GM18870 (cell line): ENCODE data around the gene OTOGL.
"Not testable (repeated sequence)": the region's sequence is repeated elsewhere in the genome, so short reads cannot be mapped to it uniquely, and the experiment has no call there.

Experiments
- ATAC-seq: cut with Tn5 transposase; IDR thresholded peaks from one replicate; pipeline ENCODE4 v1.9.1; 2021; ENCODE audit warnings: moderate library complexity; ENCODE audit not compliant: unreplicated experiment

Gene OTOGL

DNA sequence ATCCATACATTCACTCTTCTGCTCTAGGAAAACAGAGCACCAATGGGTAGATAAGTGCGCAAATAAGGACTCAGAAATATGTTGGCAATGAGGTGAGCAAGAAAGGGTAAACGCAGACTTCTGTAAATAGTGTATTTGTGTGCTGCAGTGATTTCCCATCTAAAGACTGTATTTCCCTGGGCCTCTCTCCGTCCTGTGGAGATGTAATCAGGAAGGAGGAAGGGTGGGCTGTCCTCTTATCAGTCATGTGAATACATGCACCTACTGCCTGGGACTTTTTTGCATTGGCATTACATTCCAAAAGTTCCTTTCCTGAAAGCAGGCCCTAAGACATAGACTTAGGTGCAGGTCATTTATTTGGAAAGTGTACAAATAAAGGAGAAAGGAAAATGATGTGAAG is 114.5 kb downstream of the OTOGL start:
- ATAC-seq = no peak

DNA sequence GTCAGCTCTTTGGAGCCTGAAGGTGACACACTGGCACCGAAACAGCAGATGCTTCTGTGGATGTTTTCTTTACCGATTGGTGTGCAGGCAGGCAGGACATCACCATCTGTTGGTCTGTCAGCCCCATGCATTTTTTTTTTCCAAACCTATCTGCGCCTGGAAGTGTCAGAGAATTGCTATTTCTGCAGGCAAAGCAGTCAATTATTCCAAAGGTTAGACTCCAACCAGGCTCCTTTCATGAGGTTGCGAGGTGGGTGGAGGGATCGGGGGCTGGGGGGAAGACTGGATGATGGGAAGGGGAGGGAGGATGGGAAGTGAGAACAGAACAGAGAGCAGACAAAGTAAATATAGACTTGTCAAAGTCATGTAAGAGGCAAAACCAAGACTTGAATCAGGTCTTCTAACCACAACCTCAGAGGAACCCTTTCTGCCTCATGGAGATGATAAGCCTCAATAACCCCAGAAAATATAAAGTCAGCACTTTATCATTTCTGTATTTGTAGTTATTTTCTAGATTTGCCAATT is 117.7 kb downstream of the OTOGL start:
- peak; percentile 71 for ATAC-seq

DNA sequence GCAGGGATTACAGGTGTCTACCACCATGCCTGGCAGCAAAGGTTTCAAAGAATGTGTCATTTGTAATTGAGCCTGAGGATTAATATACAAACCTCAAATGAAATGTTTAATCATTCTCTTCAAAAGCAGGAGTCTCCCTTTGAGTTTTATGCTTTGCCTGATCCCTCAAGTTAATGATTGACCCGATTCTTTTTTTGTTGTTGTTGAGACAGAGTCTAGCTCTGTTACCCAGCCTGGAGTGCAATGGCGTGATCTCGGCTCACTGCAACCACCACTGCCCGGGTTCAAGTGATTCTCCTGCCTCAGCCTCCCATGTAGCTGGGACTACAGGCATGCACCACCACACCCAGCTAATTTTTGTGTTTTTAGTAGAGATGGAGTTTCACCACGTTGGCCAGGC is 119.6 kb downstream of the OTOGL start:
- not testable (repeated sequence) for ATAC-seq

DNA sequence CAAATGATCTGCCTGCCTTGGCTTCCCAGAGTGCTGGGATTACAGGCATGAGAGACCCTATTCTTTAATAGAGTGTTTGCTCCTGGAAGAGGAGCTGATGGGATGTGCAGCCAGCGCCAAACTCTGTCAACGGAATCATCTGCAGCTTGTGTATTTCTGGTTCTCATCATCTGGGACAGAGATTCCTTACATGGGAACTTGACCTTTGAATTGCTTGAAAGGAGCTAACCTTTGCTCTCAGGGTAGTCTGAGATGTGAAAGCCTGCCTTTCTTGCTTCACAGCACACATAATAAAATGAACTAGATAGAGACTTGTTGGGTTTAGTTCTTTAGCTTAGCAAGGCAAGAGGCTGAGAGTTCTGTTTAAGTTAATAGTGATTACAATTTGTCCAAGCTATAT is 120.0 kb downstream of the OTOGL start:
- ATAC-seq = no peak

DNA sequence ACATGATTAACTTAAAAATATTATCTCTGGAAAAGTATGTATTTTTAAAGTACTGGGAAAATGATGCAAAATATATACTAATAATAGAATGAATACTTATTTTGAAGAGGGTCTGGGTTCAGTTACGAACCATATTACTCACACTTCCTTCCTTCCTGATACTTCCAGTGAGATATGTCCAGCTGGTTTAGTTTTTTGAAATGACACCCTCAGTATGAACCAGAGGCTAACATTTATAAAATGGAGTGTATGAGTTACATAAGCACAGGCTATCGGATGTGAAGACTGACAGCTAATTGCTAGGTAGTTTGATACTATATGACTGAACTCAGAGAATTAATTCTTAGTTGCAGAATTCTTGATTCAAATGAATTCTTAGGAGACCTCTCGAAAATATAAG is 122.9 kb downstream of the OTOGL start:
- peak; percentile 69 for ATAC-seq

DNA sequence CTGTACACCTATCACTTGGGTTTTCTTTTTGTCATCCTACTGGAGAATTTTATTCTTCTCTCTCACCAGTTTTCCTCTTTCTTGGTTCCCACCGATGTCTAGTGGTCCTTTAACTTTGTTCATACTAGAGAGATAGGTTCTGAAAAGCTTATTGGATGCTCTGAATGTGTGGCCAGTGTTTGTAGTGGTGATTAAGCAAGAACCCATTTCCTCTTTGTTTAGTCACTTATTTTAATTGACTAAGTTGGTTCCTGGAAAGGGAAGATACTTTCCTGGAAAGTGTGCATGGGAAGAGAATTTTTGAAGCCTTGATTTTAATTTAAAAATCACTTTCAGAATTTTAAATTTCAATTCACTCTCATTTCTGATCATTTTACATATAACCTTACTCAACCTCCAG is 127.2 kb downstream of the OTOGL start:
- ATAC-seq = no peak

DNA sequence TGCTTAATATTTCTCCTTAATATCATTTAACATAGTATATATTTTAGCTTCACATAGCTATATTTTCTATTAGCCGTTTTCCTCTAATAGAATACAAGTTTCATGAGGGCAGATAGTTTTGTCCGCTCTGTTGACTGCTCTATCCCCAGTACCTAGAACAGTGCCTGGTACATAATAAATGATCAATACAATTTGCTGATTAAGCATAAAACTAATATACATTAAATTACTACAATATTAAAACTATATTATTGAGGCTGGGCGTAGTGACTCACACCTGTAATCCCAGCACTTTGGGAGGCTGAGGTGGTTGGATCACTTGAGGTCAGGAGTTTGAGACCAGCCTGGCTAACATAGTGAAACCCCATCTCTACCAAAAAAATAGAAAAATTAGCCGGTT is 128.6 kb downstream of the OTOGL start:
- ATAC-seq = not testable (repeated sequence)

DNA sequence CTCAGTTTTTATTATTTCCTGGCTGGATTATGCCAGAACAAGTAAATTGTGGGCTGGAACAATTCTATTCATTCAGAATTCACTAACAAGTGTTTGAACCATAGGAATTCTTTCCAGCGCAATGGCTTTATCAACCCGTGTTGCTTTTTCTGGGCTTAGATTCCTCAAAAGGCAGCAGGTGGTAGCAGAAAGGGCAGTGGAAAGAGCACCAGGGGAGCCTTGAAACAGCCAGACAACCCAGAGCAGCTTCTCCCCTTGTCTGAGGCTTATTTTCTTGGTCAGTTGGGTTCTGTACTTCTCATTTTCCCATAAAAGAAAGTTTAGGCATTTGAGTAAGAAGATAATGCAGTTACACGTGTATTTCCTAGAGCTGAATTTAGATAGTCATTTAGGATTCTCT is 130.7 kb downstream of the OTOGL start:
- ATAC-seq = no peak

DNA sequence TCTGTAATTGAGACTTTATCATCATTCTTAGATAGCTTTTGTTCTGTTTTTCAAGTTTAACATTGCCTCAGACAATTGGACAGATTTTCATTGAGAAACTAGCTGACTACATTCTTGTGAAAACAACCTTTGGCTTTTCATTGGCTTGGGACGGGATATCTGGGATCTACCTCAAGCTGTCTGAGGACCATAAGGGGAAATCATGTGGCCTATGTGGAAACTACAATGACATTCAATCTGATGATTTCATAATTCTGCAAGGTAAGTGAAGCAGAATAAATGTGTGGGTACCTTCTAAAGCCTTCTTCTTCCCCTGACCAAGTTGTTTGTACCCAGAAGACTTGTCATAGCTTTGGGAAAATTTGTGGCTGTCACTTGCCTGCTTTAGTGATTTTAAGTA is 133.5 kb downstream of the OTOGL start:
- no peak for ATAC-seq

DNA sequence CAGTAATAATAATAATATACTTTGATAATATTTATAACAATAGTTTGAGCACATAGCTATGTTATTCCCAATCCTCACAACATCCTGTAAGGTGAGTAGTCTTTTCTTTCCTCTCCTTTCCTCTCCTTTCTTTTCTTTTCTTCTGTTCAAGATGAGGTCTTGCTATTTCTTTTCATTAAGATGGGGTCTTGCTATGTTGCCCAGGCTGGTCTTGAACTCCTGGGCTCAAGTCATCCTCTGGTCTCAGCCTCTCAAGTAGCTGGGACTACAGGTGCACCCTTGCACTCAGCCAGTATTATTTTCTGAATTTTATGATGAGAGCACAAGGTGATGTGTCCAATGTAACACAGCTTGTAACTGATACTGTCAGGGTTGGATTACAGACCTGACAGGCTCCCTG is 134.6 kb downstream of the OTOGL start:
- no peak for ATAC-seq

DNA sequence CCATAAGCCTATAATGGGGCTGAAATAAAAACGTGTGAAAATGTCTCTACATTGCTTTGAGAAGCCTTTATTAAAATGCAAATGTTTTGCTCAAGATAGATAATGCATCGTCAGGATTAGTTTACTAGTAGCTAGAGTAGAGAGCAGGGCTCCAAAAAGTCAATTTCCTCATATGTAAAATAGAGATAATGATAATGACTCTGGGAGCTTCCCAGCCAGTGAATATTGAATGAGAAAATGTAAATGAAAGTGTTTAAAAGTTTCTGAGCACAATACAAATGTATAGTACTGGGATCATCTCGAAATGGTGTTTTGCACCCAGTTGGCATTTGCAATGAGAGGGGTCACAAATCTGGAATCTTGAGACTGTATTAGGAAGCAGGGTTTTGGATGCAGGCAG is 135.3 kb downstream of the OTOGL start:
- ATAC-seq = no peak

DNA sequence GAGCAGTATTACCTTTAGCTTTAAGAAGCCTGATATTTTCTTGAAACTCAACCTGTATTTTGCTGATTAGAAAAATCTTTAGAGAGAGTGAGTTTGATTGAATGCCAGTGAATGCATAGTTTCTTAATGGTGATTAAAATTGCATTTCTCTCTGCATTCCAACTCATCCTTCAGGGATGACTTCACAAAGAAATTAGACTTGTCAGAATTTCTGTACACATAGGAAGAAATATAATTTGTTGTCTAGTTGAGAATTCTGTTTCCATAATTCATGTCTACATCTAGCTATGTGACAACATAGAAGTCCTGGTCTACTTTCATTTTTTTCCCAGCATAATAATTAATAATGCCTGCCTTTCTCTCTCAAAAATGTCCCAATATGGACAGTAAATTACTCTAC is 136.6 kb downstream of the OTOGL start:
- ATAC-seq = no peak

DNA sequence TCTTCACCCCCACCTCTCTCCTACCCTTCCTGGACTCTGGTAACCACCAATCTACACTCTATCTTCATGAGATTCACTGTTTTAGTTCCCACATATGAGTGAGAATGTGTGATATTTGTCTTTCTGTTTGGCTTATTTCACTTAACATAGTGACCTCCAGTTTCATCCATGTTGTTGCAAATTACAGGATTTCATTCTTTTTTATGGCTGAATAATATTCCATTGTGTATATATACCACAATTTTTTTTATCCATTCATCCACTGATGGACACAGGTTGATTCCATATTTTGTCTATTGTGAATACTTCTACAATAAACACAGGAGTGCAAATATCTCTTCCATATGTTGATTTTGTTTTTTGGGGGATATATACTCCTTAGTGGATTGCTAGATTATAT is 140.5 kb downstream of the OTOGL start:
- ATAC-seq = no peak

DNA sequence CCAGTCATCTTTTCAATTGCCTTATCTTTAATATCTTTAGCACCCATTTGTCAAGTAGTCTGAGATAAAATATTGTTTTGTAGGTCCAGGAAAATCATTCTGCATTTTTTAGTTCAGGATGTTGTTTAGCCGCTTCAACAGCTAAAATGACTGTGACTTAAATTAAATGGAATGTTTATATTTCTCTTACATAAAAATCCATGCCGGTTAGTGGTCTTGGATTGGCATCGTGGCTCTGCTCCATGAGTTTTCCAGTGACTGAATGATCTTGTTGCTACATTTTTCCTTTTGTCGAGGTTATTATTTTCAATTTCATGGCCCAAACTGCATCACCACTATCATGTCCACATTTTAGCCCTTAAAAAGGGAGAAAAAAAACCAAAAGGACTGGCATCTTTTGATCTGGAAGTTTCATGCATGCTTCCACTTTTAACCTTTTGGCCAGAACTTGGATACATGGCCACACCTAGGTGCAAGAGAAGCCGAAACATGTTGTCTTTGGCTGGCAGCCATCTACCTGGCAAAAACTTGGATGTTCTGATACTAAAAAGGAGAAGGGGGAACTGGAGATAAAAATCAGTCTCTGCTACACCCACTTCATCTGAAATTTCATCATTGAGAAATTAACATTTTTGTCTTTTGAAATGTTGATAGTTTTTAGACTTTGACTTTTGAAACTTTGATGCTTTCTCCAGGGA is 142.4 kb downstream of the OTOGL start:
- no peak for ATAC-seq

DNA sequence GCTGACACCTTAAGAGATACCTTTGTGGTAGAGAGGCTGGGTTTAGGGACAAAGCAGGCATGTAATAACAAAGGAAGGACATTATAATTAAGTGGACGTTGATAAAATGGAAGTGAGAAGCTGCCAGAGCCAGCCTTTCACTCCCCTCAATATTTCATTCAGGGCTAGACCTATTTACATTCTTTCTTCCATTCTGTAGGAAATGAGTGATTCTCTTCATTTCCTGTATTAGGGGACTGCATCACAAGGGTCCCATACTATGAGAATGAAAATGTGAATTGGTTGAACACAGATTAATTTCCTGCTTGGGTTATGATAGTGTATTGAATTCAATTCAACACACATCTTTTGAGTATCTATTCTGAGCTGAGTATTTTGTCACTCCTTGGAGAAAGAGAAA is 143.0 kb downstream of the OTOGL start:
- no peak for ATAC-seq

DNA sequence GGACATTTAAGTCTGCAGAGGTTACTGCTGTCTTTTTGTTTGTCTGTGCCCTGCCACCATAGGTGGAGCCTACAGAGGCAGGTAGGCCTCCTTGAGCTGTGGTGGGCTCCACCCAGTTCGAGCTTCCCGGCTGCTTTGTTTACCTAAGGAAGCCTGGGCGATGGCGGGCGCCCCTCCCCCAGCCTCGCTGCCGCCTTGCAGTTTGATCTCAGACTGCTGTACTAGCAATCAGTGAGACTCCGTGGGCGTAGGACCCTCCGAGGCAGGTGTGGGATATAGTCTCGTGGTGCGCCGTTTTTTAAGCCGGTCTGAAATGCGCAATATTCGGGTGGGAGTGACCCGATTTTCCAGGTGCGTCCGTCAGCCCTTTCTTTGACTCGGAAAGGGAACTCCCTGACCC is 150.2 kb downstream of the OTOGL start:
- not testable (repeated sequence) for ATAC-seq

DNA sequence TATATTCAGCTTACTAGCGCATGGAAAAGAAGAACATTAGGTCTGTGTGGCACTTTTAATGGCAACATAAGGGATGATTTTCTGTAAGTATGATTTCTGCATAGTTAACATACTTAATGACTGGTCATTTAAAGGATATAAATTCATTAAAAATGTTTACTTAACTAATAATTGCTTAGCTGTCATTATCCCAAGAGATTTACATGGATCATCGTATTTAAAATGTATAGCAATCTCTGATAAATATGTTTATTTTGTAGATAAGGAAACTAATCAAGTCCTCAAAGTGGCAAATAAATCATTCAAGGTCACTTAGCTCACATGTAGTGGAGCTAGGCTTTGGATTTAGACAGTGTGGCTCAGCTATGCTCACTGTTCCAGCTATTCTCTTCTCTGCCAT is 158.6 kb downstream of the OTOGL start:
- no peak for ATAC-seq

DNA sequence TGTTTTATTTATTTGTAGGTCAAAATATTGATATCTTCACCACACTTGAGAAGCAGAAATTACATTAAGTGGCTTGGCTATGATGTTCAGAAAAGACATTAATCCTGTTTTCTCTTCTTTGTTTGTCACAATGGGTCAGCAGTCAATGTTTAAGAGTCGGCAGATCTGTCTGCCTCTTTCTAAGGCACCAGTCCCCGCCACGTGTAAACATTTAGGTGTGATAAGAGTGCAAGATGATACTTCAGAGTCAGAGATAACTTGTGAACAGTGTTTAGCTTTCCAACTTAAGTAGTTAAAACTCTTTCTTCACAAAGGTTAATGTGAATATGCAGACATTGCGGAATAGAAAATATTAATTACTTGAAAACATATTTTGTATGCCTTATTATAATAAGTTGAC is 160.9 kb downstream of the OTOGL start:
- no peak for ATAC-seq

DNA sequence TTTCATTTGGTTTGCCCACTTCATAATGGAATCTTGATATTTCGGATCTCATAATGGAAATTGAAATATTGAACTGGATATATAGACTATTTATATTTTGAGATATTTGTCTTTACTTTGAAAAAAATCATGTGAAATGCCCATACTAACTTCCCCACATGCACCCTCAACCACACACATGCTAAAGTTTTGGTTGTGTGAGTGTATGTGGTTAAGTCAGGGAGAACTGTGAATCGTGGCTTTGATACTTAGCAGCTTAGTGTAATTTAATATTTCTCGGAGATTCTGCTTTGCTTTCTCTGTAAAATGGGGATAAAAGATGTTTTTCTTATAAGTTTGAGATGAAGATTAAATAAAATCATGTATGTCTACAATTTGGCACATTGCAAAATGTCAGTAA is 162.1 kb downstream of the OTOGL start:
- no peak for ATAC-seq

DNA sequence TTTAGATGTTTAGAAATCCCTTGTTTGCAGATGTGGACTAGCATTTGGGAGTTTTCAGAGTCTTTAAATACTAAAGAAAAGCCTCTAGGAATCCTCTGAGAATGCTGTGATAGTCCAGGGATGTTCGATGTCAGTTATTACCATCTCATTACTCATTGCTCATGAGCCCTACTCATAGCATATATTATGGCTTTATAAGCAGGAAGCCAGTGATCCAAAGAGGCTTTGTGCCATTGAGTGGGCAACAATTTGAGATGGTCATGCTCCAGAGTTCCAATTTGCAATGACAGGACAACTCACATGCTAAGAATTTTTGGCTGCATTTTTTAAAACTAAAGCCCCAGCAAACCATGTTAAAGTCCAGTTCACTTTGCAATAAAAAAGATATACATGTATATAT is 163.0 kb downstream of the OTOGL start:
- no peak for ATAC-seq

DNA sequence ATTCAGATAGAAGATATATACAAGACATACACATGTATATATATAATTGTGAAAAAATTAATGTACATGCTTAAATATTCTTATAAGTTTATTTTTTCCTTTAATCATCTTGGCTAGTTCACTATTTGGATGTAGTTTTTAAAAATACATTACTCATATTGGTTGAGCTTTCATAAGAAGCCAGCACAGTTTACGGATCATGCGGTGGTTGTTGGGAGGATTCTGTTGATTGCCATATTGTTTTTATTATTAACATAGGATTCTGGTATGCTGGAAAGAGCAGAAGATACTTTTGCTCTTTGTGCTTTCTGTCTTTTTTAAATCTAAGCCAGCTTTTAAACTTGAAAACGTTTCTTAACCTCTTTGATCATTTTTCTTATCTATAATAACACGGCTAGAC is 163.4 kb downstream of the OTOGL start:
- ATAC-seq = no peak

DNA sequence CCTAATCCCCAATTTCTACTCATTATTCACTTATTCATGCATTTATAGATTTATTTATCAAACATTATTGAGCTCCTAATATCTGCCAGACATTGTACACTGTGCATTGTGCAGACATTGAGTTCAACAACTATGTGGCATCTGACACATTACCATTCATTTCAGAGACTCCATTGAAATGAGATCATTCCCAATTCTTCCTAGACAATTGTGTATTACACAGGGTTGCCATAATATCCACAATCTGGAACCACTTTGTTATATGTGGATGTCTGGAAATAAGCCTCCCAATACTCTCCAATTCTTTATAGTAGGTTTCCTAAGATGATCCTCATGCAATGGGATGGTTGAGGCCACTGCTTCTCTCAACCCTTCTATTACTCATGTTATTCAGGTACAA is 165.0 kb downstream of the OTOGL start:
- ATAC-seq = no peak

DNA sequence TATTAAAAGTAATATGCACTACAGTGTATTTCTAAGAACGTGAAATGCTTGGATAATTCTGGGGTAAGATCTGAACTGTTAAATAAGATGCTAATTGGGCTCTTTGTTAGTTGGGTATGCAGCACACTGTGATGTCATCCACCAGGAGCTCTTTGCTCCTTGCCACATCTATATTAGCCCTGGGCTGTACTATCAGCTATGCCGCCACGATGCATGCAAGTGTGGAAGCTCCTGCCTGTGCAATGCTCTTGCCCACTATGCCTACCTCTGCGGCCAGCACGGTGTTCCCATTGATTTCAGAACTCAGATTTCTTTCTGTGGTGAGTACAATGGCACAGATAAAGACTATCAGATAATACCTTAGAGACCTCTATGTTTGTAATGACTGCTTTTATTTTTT is 165.6 kb downstream of the OTOGL start:
- ATAC-seq = no peak
